ENCODE results near the gene RILP.

The RILP gene

GRCh38 chr17:1607971-1608320, 41.7 kb downstream of the RILP start:
- Histone ChIP-seq H3K9ac (ENCODE audit: low read depth, low read length) (no peak overlapping the region), H3K36me3 (ENCODE audit: insufficient read depth, low read depth, low read length) (no peaks in the 10 kb centered on the region), H3K9me3 (ENCODE audit: insufficient read depth, low read depth, low read length) (no peaks in the 10 kb centered on the region), H3K27ac (ENCODE audit: low read length) (no peak overlapping the region), H3K27me3 (ENCODE audit: insufficient read depth, low read length) (no peaks in the 10 kb centered on the region), H3K4me1 (ENCODE audit: insufficient read depth, low read length) (peaks cover 10% of the 10 kb centered on the region; the same call in 1 of the 2 replicates), H3K4me3 (ENCODE audit: low read length) (no peak overlapping the region)

DNA sequence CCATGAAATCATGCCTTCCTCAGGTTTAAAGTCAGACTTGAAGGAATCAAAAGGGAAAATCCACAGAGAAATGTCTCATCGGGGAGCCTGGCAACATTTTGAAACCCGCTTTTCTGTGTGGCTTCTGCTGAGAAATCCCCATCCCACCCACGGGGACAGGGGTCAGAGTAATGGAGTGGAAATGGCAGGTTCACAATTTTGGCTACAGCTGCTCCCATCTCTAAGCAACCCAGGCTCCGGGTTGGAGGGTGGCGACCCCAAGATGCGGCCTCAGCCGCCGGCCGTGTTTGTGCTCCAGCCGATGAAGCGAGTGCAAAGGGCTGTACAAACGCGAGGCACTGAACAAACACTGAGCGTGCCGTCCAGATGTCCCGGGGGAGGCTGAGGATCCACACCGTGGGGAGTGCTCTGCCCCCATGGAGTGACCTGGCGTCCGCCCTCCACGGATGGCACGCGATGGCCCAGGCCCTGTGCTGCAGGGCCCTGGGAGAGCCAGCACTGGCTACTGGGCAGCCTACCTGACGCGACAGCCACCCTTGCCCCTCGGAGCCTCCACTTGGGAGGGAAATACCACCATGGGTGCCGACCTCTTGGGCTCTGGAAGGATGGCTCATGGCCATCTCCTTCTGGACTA, 43.2 kb downstream of the RILP start:
- H3K36me3 ChIP-seq (ENCODE audit: insufficient read depth, low read depth, low read length) = no peaks in the 10 kb centered on the region
- H3K4me3 ChIP-seq (ENCODE audit: low read length) = no peak overlapping the region
- peaks cover 10% of the 10 kb centered on the region; the same call in 1 of the 2 replicates for H3K4me1 ChIP-seq (ENCODE audit: insufficient read depth, low read length)
- H3K27me3 ChIP-seq (ENCODE audit: insufficient read depth, low read length) = no peaks in the 10 kb centered on the region
- no peak overlapping the region for H3K9ac ChIP-seq (ENCODE audit: low read depth, low read length)
- no peak overlapping the region for H3K27ac ChIP-seq (ENCODE audit: low read length)
- 0 out of 2 replicates have a peak, but pooled peaks cover 7% of the 10 kb centered on the region for H3K9me3 ChIP-seq (ENCODE audit: insufficient read depth, low read depth, low read length)

GRCh38 chr17:1605681-1606351, 43.9 kb downstream of the RILP start:
- Histone ChIP-seq H3K4me3 (ENCODE audit: low read length) (no peak overlapping the region), H3K9ac (ENCODE audit: low read depth, low read length) (no peak overlapping the region), H3K36me3 (ENCODE audit: insufficient read depth, low read depth, low read length) (no peaks in the 10 kb centered on the region), H3K27ac (ENCODE audit: low read length) (no peak overlapping the region), H3K9me3 (ENCODE audit: insufficient read depth, low read depth, low read length) (0 out of 2 replicates have a peak, but pooled peaks cover 9% of the 10 kb centered on the region), H3K27me3 (ENCODE audit: insufficient read depth, low read length) (no peaks in the 10 kb centered on the region), H3K4me1 (ENCODE audit: insufficient read depth, low read length) (peaks cover 10% of the 10 kb centered on the region; the same call in 1 of the 2 replicates)

DNA sequence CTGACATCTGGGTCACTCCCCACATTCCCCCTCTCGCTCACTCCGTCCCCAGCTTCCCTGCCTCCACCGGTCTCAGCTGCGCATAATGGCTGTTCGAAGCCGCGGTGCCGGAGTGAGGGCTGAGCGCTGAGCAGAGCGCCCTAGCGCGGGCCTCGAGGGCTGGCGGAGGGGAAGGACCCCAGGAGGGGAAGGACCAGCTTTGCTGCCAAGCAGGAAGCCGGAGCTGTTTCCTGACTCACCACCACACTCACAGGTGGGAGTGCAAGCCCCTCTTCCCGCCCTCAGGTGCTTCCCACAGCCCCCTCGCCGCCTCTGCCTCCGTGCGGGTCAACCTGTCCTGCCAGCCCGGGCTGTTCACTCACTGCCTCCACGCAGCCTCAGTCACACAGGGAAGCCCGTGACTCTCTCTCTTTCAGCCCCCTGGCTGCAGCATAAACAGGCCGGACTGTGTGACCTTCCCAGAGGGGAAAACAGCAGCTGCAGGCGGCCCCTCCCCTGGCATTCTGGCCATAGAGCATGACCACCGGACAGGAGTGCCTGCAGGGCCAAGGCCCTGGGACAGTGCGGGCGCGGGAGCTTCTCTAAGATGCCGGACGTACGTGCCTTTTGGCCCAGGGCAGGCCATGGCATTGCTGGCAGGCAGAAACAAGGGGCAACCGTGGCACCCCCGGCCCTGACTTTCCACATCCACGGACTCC, 44.7 kb downstream of the RILP start:
- H3K4me1 ChIP-seq (ENCODE audit: insufficient read depth, low read length) = peaks cover 10% of the 10 kb centered on the region; the same call in 1 of the 2 replicates
- no peaks in the 10 kb centered on the region for H3K36me3 ChIP-seq (ENCODE audit: insufficient read depth, low read depth, low read length)
- H3K27ac ChIP-seq (ENCODE audit: low read length) = no peak overlapping the region
- peak overlapping the region; percentile 34; the same call in 1 of the 2 replicates for H3K4me3 ChIP-seq (ENCODE audit: low read length)
- peak overlapping the region; percentile 51; the same call in 1 of the 2 replicates for H3K9ac ChIP-seq (ENCODE audit: low read depth, low read length)
- 0 out of 2 replicates have a peak, but pooled peaks cover 9% of the 10 kb centered on the region for H3K9me3 ChIP-seq (ENCODE audit: insufficient read depth, low read depth, low read length)
- H3K27me3 ChIP-seq (ENCODE audit: insufficient read depth, low read length) = no peaks in the 10 kb centered on the region

- Histone ChIP-seq H3K9me3 (ENCODE audit: insufficient read depth, low read depth, low read length) (0 out of 2 replicates have a peak, but pooled peaks cover 9% of the 10 kb centered on the region), H3K9ac (ENCODE audit: low read depth, low read length) (no peak overlapping the region), H3K4me1 (ENCODE audit: insufficient read depth, low read length) (peaks cover 10% of the 10 kb centered on the region; the same call in 1 of the 2 replicates), H3K27ac (ENCODE audit: low read length) (no peak overlapping the region), H3K36me3 (ENCODE audit: insufficient read depth, low read depth, low read length) (no peaks in the 10 kb centered on the region), H3K4me3 (ENCODE audit: low read length) (no peak overlapping the region), H3K27me3 (ENCODE audit: insufficient read depth, low read length) (no peaks in the 10 kb centered on the region)
These were observed 48.1 kb downstream of the RILP start for GRCh38 chr17:1601571-1601970.

DNA sequence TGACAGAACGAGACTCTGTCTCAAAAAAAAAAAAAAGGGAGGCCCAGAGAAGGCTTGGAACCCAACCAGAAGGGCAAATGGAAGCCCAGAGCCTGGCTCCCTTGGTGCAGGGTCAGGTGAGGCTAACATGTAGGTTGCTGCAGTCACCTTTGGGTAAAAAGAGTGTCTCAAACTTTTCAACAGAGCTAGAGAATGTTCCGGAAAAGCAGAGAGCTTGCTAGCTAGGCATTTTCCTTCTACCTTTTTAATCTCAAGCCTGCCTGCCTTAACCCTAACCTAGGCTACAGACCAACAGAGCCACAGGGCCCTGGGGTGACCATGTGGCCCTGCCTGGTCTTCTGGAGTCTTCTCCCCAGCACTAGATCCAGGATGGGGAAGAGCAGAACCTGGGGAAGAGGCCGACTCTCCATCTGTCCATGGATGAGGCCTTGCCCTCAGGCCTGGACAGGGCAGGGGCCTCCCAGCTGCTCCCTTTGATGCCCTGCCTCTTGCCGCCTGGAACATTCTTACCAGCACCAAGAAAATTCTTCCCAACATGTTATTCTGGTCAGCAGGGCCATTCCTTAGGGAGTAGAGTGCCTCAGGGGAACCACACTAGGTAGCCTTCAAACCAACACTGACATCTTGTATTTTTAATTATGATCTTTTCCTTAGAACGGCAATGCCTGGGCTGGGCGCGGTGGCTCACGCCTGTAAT, 51.1 kb downstream of the RILP start:
- Histone ChIP-seq H3K27ac (ENCODE audit: low read length) (no peak overlapping the region), H3K9ac (ENCODE audit: low read depth, low read length) (no peak overlapping the region), H3K36me3 (ENCODE audit: insufficient read depth, low read depth, low read length) (no peaks in the 10 kb centered on the region), H3K27me3 (ENCODE audit: insufficient read depth, low read length) (no peaks in the 10 kb centered on the region), H3K9me3 (ENCODE audit: insufficient read depth, low read depth, low read length) (0 out of 2 replicates have a peak, but pooled peaks cover 9% of the 10 kb centered on the region), H3K4me1 (ENCODE audit: insufficient read depth, low read length) (no peaks in the 10 kb centered on the region), H3K4me3 (ENCODE audit: low read length) (no peak overlapping the region)

DNA sequence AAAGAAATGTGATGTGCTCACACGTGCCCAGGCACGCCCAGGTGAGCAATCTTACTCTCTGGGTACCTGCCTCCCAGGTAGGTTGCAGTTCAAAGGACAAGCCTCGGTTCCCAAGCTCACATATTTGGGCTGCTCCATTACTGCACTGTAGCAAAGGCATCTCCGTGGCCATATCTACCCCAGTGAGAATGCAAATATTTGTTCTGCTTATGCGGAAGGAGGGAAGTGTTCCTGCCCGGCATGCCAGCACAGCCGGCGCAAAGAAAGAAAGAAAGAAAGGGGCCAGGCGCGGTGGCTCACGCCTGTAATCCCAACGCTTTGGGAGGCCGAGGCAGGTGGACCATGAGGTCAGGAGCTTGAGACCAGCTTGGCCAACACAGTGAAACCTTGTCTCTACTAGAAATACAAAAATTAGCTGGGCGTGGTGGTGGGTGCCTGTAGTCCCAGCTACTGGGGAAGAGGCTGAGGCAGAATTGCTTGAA, 51.8 kb downstream of the RILP start:
- H3K4me1 ChIP-seq (ENCODE audit: insufficient read depth, low read length) = no peaks in the 10 kb centered on the region
- no peaks in the 10 kb centered on the region for H3K36me3 ChIP-seq (ENCODE audit: insufficient read depth, low read depth, low read length)
- H3K9me3 ChIP-seq (ENCODE audit: insufficient read depth, low read depth, low read length) = 0 out of 2 replicates have a peak, but pooled peaks cover 9% of the 10 kb centered on the region
- H3K27ac ChIP-seq (ENCODE audit: low read length) = no peak overlapping the region
- no peaks in the 10 kb centered on the region for H3K27me3 ChIP-seq (ENCODE audit: insufficient read depth, low read length)
- no peak overlapping the region for H3K4me3 ChIP-seq (ENCODE audit: low read length)
- no peak overlapping the region for H3K9ac ChIP-seq (ENCODE audit: low read depth, low read length)
